CD14-positive monocyte (primary cell): ENCODE results near the gene ACTR6. TPM values are rescaled to one million over a fixed set of nuclear protein-coding genes. Genes with fewer than 3 reads are reported as not detected.

ENCODE experiments used
- DNase-seq, 3 donors: peaks; one replicate each; pipeline ENCODE4 v3.0.0-alpha.2; 2011 to 2022
- H2AFZ ChIP-seq: 2 replicates; pipeline ENCODE4 v1.6.0; 2012; ENCODE audit warnings: mild to moderate bottlenecking, low read depth, low read length, inconsistent platforms; ENCODE audit not compliant: insufficient read depth, poor library complexity, severe bottlenecking
- H3K27ac ChIP-seq, 2 donors: 1 replicate in 1 of 2; 2 replicates in 1 of 2; pipeline ENCODE4 v1.5.1; 2012 to 2013; ENCODE audit warnings: low read length in 2 of 2, control low read depth in 1 of 2, inconsistent platforms in 1 of 2, low read depth in 1 of 2, mild to moderate bottlenecking in 1 of 2
- H3K27me3 ChIP-seq, 2 donors: one replicate each; pipeline versions ENCODE4 v1.6.0 to v1.6.1; 2011 to 2013; ENCODE audit warnings: low read length in 2 of 2; ENCODE audit not compliant: control insufficient read depth in 2 of 2, insufficient read depth in 2 of 2
- H3K36me3 ChIP-seq, 2 donors: replicated peaks in 1 of 2; 1 replicate in 1 of 2; 2 replicates in 1 of 2; pipeline versions ENCODE4 v1.5.1 to v1.6.1; 2012 to 2013; ENCODE audit warnings: low read length in 2 of 2, control low read depth in 1 of 2, inconsistent platforms in 1 of 2, mild to moderate bottlenecking in 1 of 2; ENCODE audit not compliant: insufficient read depth in 2 of 2, control insufficient read depth in 1 of 2
- H3K4me1 ChIP-seq, 2 donors: 1 replicate in 1 of 2; 2 replicates in 1 of 2; pipeline versions ENCODE4 v1.5.1 to v1.6.1; 2012 to 2013; ENCODE audit warnings: low read length in 2 of 2, control low read depth in 1 of 2, inconsistent platforms in 1 of 2, mild to moderate bottlenecking in 1 of 2, moderate library complexity in 1 of 2; ENCODE audit not compliant: insufficient read depth in 2 of 2, control insufficient read depth in 1 of 2
- H3K4me2 ChIP-seq: replicated peaks from 2 replicates; pipeline ENCODE3; 2012; ENCODE audit warnings: low read length, moderate library complexity, mild to moderate bottlenecking; ENCODE audit not compliant: poor library complexity, severe bottlenecking; ENCODE audit errors: extremely low read depth
- H3K4me3 ChIP-seq, 3 experiments: fragments of 200-600 bp in 1 of 3; sonication (generic) in 1 of 3; replicated peaks in 1 of 3; 1 replicate in 2 of 3; 2 replicates in 1 of 3; pipeline ENCODE4 v1.5.1; 2011 to 2013; ENCODE audit warnings: low read length in 3 of 3, mild to moderate bottlenecking in 3 of 3, control low read depth in 2 of 3, low read depth in 2 of 3, inconsistent platforms in 1 of 3, moderate library complexity in 1 of 3
- H3K79me2 ChIP-seq: 2 replicates; pipeline ENCODE4 v1.6.0; 2012; ENCODE audit warnings: mild to moderate bottlenecking, control low read depth, inconsistent platforms, low read length, moderate library complexity; ENCODE audit not compliant: insufficient read depth
- H3K9ac ChIP-seq: 2 replicates; pipeline ENCODE4 v1.6.0; 2017; ENCODE audit warnings: low read length, mild to moderate bottlenecking; ENCODE audit not compliant: insufficient read depth, poor library complexity, severe bottlenecking
- H3K9me3 ChIP-seq, 2 donors: replicated peaks in 1 of 2; 1 replicate in 1 of 2; 2 replicates in 1 of 2; pipeline versions ENCODE4 v1.5.1 to v1.6.1; 2012 to 2013; ENCODE audit warnings: low read length in 2 of 2, control low read depth in 1 of 2; ENCODE audit not compliant: control insufficient read depth in 1 of 2, insufficient read depth in 1 of 2
- H4K20me1 ChIP-seq: 2 replicates; pipeline ENCODE4 v1.6.0; 2012; ENCODE audit warnings: mild to moderate bottlenecking, low read length, control low read depth, moderate library complexity; ENCODE audit not compliant: insufficient read depth
- H3K27ac Mint-ChIP-seq, 7 donors: one replicate each; pipeline ENCODE4 v1.8.0; 2020; ENCODE audit warnings: mild to moderate bottlenecking in 7 of 7, mixed read lengths in 7 of 7, moderate library complexity in 6 of 7, inconsistent platforms in 2 of 7
- H3K27me3 Mint-ChIP-seq, 3 donors: one replicate each; pipeline ENCODE4 v1.8.0; 2021 to 2022; ENCODE audit warnings: low read depth in 3 of 3, mild to moderate bottlenecking in 3 of 3, mixed read lengths in 3 of 3, moderate library complexity in 3 of 3, inconsistent platforms in 1 of 3
- H3K36me3 Mint-ChIP-seq, 2 donors: one replicate each; pipeline ENCODE4 v1.8.0; 2020; ENCODE audit warnings: mixed read lengths in 2 of 2, inconsistent platforms in 1 of 2, mild to moderate bottlenecking in 1 of 2
- H3K4me1 Mint-ChIP-seq: one replicate; pipeline ENCODE4 v1.8.0; 2020; ENCODE audit warnings: mild to moderate bottlenecking, mixed read lengths
- H3K4me3 Mint-ChIP-seq, 2 donors: one replicate each; pipeline ENCODE4 v1.8.0; 2020; ENCODE audit warnings: mild to moderate bottlenecking in 2 of 2, mixed read lengths in 2 of 2, moderate library complexity in 1 of 2
- H3K9me3 Mint-ChIP-seq, 7 donors: one replicate each; pipeline ENCODE4 v1.8.0; 2020 to 2022; ENCODE audit warnings: mixed read lengths in 7 of 7, mild to moderate bottlenecking in 6 of 7, moderate library complexity in 6 of 7, inconsistent platforms in 2 of 7
- CTCF ChIP-seq: fragments of 200-600 bp; IDR thresholded peaks from one replicate; pipeline ENCODE4 v1.8.0; 2022; ENCODE audit warnings: antibody characterized with exemption, mild to moderate bottlenecking
- WGBS: methylation state at CpG from one replicate; pipeline ENCODE4 v1.1.5; 2013; ENCODE audit warnings: missing lambda C conversion rate; ENCODE audit not compliant: insufficient coverage; 5-methylcytosine and 5-hydroxymethylcytosine counted together
- intact Hi-C, 2 donors: fragments of 100-400 bp; cut with micrococcal nuclease; formaldehyde crosslinking; loops; one replicate each; pipeline versions ENCODE4 v1.15.0 to v1.15.1; 2023
- polyA plus RNA-seq, 3 donors: library from polyadenylated mRNA; depleted of rRNA in 1 of 3; unstranded in 2 of 3; stranded (reverse) in 1 of 3; fragments of 300-500 nt in 2 of 3; fragments of >200 nt in 1 of 3; fragmentation: Illumina TruSeq in 2 of 3; gene quantifications; 1 replicate in 2 of 3; 2 replicates in 1 of 3; pipeline ENCODE4 v1.2.3, GENCODE V29; 2012 to 2021

The ACTR6 gene
- polyA plus RNA-seq, 3 donors: 5.5 to 17.8 (median 16.2) TPM

- H3K27ac Mint-ChIP-seq: no peak overlapping the region
- no peak overlapping the region for H3K9ac ChIP-seq
- peaks cover 4% of the 10 kb centered on the region for H3K4me1 Mint-ChIP-seq
- no peaks in the 10 kb centered on the region for H3K36me3 ChIP-seq
- no peak overlapping the region for H3K4me3 ChIP-seq
- no peak overlapping the region for H3K27ac ChIP-seq
- intact Hi-C loops: no loop called here
- no peak overlapping the region for H2AFZ ChIP-seq
- no peak overlapping the region for H3K4me3 Mint-ChIP-seq
- H3K79me2 ChIP-seq: no peaks in the 10 kb centered on the region
- H3K36me3 Mint-ChIP-seq: no peaks in the 10 kb centered on the region
- no peaks in the 10 kb centered on the region for H3K4me1 ChIP-seq
- TF ChIP-seq CTCF: no peak
- no peak overlapping the region for H3K4me2 ChIP-seq
- no peak for DNase-seq
- 88% methylated on average over 8 of the region's 10 CpGs for WGBS
- no peaks in the 10 kb centered on the region for H3K9me3 Mint-ChIP-seq
- no peaks in the 10 kb centered on the region for H3K27me3 ChIP-seq
- no peaks in the 10 kb centered on the region for H4K20me1 ChIP-seq
- no peaks in the 10 kb centered on the region for H3K9me3 ChIP-seq
- peaks cover 0 to 2% (median 1%) of the 10 kb centered on the region in 3 donors for H3K27me3 Mint-ChIP-seq
Observed at GRCh38 chr12:100153131-100153530, 47.5 kb upstream of the ACTR6 start.

- no peaks in the 10 kb centered on the region for H3K9me3 ChIP-seq
- TF ChIP-seq CTCF: peak; percentile 95
- no peaks in the 10 kb centered on the region for H3K27me3 ChIP-seq
- Mint-ChIP-seq H3K4me1 (peaks cover 4% of the 10 kb centered on the region), H3K9me3 (no peaks in the 10 kb centered on the region), H3K4me3 (no peak overlapping the region), H3K27ac (peak overlapping the region in 2 of 7 donors; percentile 46 to 63), H3K36me3 (no peaks in the 10 kb centered on the region), H3K27me3 (peaks cover 0 to 3% (median 2%) of the 10 kb centered on the region in 3 donors)
- H2AFZ ChIP-seq: peak overlapping the region; percentile 14
- intact Hi-C loops: no loop called here
- no peak overlapping the region for H3K9ac ChIP-seq
- no peaks in the 10 kb centered on the region for H3K79me2 ChIP-seq
- no peaks in the 10 kb centered on the region for H4K20me1 ChIP-seq
- WGBS: 56% methylated on average over 10 of the region's 15 CpGs
- no peaks in the 10 kb centered on the region for H3K4me1 ChIP-seq
- no peaks in the 10 kb centered on the region for H3K36me3 ChIP-seq
- H3K27ac ChIP-seq: no peak overlapping the region
- H3K4me2 ChIP-seq: no peak overlapping the region
- DNase-seq: peak; percentile 60 to 73 (median 71)
- H3K4me3 ChIP-seq: no peak overlapping the region
Observed at GRCh38 chr12:100154474-100155247, 46.0 kb upstream of the ACTR6 start.
